OCI-LY3 (cell line): ENCODE measurements around the gene GPR176.

Experiments
- H2AFZ ChIP-seq: fragments of 200-600, 300-600 bp; shearing (Covaris generic); 2 replicates; pipeline ENCODE4 v1.6.0; 2014; ENCODE audit warnings: antibody characterized with exemption, low read depth, low read length
- H3K27ac ChIP-seq: fragments of 200-600, 300-600 bp; sonication (generic); 2 replicates; pipeline ENCODE4 v1.5.1; 2014; ENCODE audit warnings: mild to moderate bottlenecking, low read length, moderate library complexity, mixed read lengths
- H3K27me3 ChIP-seq: fragments of 200-600, 300-600 bp; sonication (generic); 2 replicates; pipeline ENCODE4 v1.6.1; 2014; ENCODE audit warnings: low read depth, low read length, mixed read lengths
- H3K36me3 ChIP-seq: fragments of 200-600, 300-600 bp; sonication (generic); replicated peaks from 2 replicates; pipeline ENCODE3; 2014; ENCODE audit warnings: low read depth, low read length, mixed read lengths
- H3K4me1 ChIP-seq: fragments of 300-600, 200-600 bp; sonication (generic); 2 replicates; pipeline ENCODE4 v1.6.1; 2014; ENCODE audit warnings: low read length, mixed read lengths
- H3K4me2 ChIP-seq: fragments of 200-600, 300-600 bp; sonication (generic); 2 replicates; pipeline ENCODE4 v1.6.1; 2014; ENCODE audit warnings: low read length, mixed read lengths
- H3K4me3 ChIP-seq: fragments of 300-600, 200-600 bp; sonication (generic); 2 replicates; pipeline ENCODE4 v1.5.1; 2014; ENCODE audit warnings: antibody characterized with exemption, mild to moderate bottlenecking, low read length, moderate library complexity
- H3K79me2 ChIP-seq: fragments of 300-600, 200-600 bp; shearing (Covaris generic); 2 replicates; pipeline ENCODE4 v1.6.1; 2014; ENCODE audit warnings: mild to moderate bottlenecking, low read length, mixed read lengths
- H3K9ac ChIP-seq: fragments of 300-600, 200-600 bp; shearing (Covaris generic); 2 replicates; pipeline ENCODE4 v1.6.0; 2014; ENCODE audit warnings: mild to moderate bottlenecking, low read length, moderate library complexity
- H3K9me3 ChIP-seq: fragments of 200-600, 300-600 bp; shearing (Covaris generic); 2 replicates; pipeline ENCODE4 v1.6.1; 2014; ENCODE audit warnings: low read length, mixed read lengths; ENCODE audit not compliant: insufficient read depth
- H4K20me1 ChIP-seq: fragments of 200-600, 300-600 bp; sonication (generic); 2 replicates; pipeline ENCODE4 v1.6.1; 2016; ENCODE audit warnings: low read length, mixed read lengths; ENCODE audit not compliant: insufficient read depth
- EZH2phosphoT487 ChIP-seq: fragments of 200-600 bp; shearing (Covaris generic); IDR thresholded peaks from 2 replicates; pipeline ENCODE4 v1.6.1; 2018; ENCODE audit warnings: antibody characterized with exemption, mixed run types, low read depth
- TF ChIP-seq, protein P1 (sequence below): fragments of 200-600, 300-600 bp; sonication (generic); IDR thresholded peaks from 2 replicates; pipeline ENCODE4 v1.5.1; 2014; ENCODE audit warnings: antibody characterized with exemption, low read length, low read depth

The GPR176 gene

DNA sequence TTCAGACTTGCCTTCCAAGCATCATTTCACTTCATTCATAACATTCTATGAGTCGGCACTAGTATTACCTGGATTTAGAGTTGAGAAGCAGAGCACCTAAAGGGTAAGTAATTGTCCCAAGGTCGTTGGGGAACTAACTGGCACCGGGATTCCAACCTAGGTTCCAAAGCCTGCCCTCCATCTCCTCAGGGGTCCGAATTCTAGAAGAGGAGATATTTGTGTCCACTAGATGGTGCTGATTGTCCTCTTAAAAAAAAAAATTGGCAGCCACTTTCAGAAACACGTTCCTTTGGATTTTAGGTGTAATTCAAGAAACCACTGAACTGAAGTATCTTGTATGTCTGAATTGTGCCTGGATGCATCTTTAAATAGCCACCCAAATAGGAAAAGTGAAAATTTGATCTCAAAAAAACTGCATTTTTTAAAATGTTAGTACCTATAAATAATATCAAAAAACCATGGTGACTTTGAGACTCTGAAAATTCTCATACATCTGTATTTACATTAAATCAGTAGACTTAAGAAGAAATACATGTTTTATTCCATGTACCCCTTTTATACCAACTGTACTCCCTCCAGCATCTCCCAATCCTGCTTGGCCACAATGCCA is 133.5 kb downstream of the GPR176 start:
- Histone ChIP-seq H3K79me2 (peaks cover 12% of the 10 kb centered on the region), H3K4me3 (no peak overlapping the region), H3K9me3 (no peaks in the 10 kb centered on the region), H3K4me2 (no peak overlapping the region; the same call in 1 of the 2 replicates), H3K4me1 (peaks cover 44% of the 10 kb centered on the region), H3K27me3 (no peaks in the 10 kb centered on the region), H2AFZ (no peak overlapping the region), H4K20me1 (no peaks in the 10 kb centered on the region), H3K9ac (no peak overlapping the region), H3K36me3 (no peaks in the 10 kb centered on the region), H3K27ac (no peak overlapping the region)
- TF ChIP-seq EZH2phosphoT487 = no peak
- TF ChIP-seq, protein P1, sequence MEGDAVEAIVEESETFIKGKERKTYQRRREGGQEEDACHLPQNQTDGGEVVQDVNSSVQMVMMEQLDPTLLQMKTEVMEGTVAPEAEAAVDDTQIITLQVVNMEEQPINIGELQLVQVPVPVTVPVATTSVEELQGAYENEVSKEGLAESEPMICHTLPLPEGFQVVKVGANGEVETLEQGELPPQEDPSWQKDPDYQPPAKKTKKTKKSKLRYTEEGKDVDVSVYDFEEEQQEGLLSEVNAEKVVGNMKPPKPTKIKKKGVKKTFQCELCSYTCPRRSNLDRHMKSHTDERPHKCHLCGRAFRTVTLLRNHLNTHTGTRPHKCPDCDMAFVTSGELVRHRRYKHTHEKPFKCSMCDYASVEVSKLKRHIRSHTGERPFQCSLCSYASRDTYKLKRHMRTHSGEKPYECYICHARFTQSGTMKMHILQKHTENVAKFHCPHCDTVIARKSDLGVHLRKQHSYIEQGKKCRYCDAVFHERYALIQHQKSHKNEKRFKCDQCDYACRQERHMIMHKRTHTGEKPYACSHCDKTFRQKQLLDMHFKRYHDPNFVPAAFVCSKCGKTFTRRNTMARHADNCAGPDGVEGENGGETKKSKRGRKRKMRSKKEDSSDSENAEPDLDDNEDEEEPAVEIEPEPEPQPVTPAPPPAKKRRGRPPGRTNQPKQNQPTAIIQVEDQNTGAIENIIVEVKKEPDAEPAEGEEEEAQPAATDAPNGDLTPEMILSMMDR = peak; percentile 72

DNA sequence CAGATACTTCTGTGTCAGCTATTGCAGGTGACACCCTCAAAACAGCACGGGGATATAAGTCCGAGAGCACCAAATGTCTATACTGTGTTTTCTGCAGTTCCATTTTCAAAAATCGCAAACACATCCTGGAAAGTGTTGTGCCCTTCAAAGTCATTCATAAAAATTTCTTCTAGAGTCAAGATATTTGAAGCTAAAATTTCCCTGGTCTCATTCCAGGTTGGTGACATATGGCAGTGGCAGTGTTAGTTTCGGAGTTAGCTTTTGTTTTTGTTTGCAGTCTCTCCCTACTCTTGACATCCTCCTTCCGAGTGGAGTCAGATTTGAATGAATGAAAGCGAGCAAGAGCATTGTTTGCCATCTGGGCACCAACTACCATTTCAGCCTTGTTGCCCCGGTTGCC is 134.2 kb downstream of the GPR176 start:
- Histone ChIP-seq H3K9me3 (no peaks in the 10 kb centered on the region), H3K79me2 (peaks cover 12% of the 10 kb centered on the region), H3K4me3 (no peak overlapping the region), H2AFZ (no peak overlapping the region), H3K4me1 (peaks cover 45% of the 10 kb centered on the region), H3K4me2 (no peak overlapping the region), H3K36me3 (no peaks in the 10 kb centered on the region), H3K9ac (no peak overlapping the region), H3K27me3 (no peaks in the 10 kb centered on the region), H4K20me1 (no peaks in the 10 kb centered on the region), H3K27ac (no peak overlapping the region)
- no peak for TF ChIP-seq EZH2phosphoT487
- TF ChIP-seq, protein P1 = no peak

DNA sequence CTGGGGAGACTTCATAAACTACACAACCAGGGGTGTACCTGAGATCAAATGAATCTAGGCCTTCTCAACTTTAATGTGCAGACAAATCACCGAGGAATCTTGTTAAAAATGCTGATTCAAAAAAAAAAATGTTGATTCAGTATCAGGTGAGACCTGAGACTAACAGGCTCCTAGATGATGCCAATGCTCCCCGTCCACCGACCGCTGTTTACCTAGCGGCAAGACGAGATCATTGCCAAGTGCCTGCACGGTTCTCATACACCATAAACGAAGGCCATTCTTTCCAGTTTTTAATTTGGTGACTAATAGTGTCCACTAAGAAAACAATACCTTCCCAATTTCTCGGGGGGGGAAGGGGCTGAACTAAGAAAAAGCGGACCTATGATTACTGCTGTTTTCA is 134.9 kb downstream of the GPR176 start:
- H3K36me3 ChIP-seq = no peaks in the 10 kb centered on the region
- no peaks in the 10 kb centered on the region for H4K20me1 ChIP-seq
- no peak overlapping the region for H3K4me3 ChIP-seq
- H3K79me2 ChIP-seq = peaks cover 12% of the 10 kb centered on the region
- no peak overlapping the region for H2AFZ ChIP-seq
- no peak for TF ChIP-seq EZH2phosphoT487
- TF ChIP-seq, protein P1 = no peak
- H3K9ac ChIP-seq = no peak overlapping the region
- no peak overlapping the region for H3K27ac ChIP-seq
- no peaks in the 10 kb centered on the region for H3K9me3 ChIP-seq
- no peaks in the 10 kb centered on the region for H3K27me3 ChIP-seq
- peaks cover 45% of the 10 kb centered on the region for H3K4me1 ChIP-seq
- no peak overlapping the region for H3K4me2 ChIP-seq

DNA sequence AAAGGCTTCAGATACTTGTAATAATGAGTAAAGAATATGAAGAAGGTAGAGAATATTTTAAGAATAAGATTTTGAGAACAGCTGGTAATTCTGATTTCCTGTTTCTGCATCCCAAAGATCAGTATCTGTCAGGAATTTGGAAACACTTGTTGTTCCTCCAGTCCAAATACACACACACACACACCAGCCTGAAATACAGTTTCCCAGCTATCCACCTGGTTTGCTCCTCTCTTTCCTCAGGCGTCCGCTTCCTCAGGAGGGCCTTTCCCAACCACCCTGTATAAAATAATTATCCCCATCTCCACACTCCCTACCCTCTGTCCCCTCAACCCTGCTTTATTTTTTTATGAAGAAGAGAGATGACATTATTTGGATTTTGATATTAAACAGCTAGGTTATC is 135.4 kb downstream of the GPR176 start:
- H3K27me3 ChIP-seq = no peaks in the 10 kb centered on the region
- no peaks in the 10 kb centered on the region for H3K9me3 ChIP-seq
- TF ChIP-seq, protein P1 = no peak
- TF ChIP-seq EZH2phosphoT487 = no peak
- peaks cover 12% of the 10 kb centered on the region for H3K79me2 ChIP-seq
- no peak overlapping the region for H3K4me3 ChIP-seq
- H3K4me2 ChIP-seq = no peak overlapping the region
- H2AFZ ChIP-seq = no peak overlapping the region
- no peak overlapping the region for H3K27ac ChIP-seq
- peaks cover 45% of the 10 kb centered on the region for H3K4me1 ChIP-seq
- H3K36me3 ChIP-seq = no peaks in the 10 kb centered on the region
- H4K20me1 ChIP-seq = no peaks in the 10 kb centered on the region
- no peak overlapping the region for H3K9ac ChIP-seq
